OCI-LY3 (cell line): ENCODE results near the gene SMIM36.

Experiments
- CTCF ChIP-seq: fragments of 200-600, 300-600 bp; sonication (generic); IDR thresholded peaks from 2 replicates; pipeline ENCODE4 v1.5.1; 2014; ENCODE audit warnings: antibody characterized with exemption, low read length, low read depth
- EZH2phosphoT487 ChIP-seq: fragments of 200-600 bp; shearing (Covaris generic); IDR thresholded peaks from 2 replicates; pipeline ENCODE4 v1.6.1; 2018; ENCODE audit warnings: antibody characterized with exemption, mixed run types, low read depth

GRCh38 chr17:55466671-55467070, 44.6 kb downstream of the SMIM36 start:
- TF ChIP-seq CTCF (no peak), EZH2phosphoT487 (no peak)
